ENCODE data around the gene PLA2G4B.

The PLA2G4B gene

DNA sequence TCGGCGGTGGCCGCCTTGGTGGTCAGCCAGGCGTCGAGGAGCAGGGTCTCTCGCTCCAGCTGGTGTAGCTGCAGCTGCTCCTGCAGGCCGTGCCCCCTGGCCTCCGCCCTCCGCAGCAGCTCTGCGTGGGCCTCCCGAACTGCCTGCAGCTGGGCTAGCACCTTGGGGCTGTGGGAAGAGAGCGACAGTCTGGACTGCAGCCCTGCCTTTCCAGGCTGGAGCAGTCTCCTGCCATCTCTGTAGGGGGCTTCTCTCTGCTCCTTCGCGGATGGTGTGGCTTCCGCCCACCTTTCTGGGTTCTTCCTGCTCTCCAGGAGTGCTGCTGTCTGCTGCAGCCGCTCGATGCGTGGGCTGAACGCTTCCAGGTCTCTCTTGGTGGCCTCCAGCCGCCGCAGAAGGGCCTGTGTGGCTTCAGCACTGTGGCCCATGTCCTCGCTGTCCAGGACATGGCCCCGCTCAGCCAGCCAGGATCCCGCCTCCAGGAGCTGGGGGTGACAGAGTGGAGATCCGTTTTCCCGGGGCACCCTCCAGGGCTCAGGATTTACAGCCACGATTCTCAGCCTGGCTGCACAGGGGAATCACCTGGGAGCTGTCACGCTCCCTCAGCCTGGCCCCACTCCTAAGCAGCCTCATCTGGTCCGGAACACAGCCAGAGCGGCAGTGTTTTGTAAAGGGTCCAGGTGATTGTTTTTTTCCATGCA, 16.8 kb downstream of the PLA2G4B start:
- H3K36me3 ChIP-seq (ENCODE audit: control insufficient read depth, insufficient read depth, low read length): no peaks in the 10 kb centered on the region
- DNase-seq: no peak
- H3K9me3 ChIP-seq (ENCODE audit: control insufficient read depth, low read length): no peaks in the 10 kb centered on the region
- no peaks in the 10 kb centered on the region for H3K4me1 ChIP-seq (ENCODE audit: control insufficient read depth, insufficient read depth, low read length, poor library complexity, severe bottlenecking)
- H3K4me3 ChIP-seq (ENCODE audit: insufficient read depth, low read depth, low read length, poor library complexity, severe bottlenecking): no peak overlapping the region
- H3K27me3 ChIP-seq (replicated peaks; ENCODE audit: control insufficient read depth, insufficient read depth, low read length, poor library complexity, severe bottlenecking): no peaks in the 10 kb centered on the region
- H3K27ac ChIP-seq (ENCODE audit: insufficient read depth, low read length, poor library complexity, severe bottlenecking): no peak overlapping the region

DNA sequence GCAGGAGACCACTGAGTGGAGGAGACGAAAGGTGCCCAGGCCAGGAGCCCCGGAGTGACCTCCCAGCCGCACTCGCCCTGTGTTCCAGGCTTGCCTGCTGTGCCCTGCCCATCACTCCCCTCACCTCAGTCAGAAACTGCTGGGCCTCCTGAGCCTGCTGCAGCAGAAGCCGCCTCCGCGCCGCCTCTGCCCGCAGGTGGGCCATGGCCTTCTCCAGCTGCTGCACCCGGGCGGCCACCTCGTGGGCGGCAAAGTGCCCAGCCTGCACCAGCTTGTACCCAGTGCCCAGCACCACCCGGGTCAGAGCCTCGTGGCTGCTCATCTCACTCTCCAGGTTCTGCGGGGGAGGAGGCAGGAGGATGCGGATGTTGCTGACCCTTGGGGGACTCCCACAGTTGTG, 17.6 kb downstream of the PLA2G4B start:
- no peaks in the 10 kb centered on the region for H3K36me3 ChIP-seq (ENCODE audit: control insufficient read depth, insufficient read depth, low read length)
- no peaks in the 10 kb centered on the region for H3K4me1 ChIP-seq (ENCODE audit: control insufficient read depth, insufficient read depth, low read length, poor library complexity, severe bottlenecking)
- H3K27me3 ChIP-seq (replicated peaks; ENCODE audit: control insufficient read depth, insufficient read depth, low read length, poor library complexity, severe bottlenecking): peaks cover 2% of the 10 kb centered on the region
- no peak overlapping the region for H3K4me3 ChIP-seq (ENCODE audit: insufficient read depth, low read depth, low read length, poor library complexity, severe bottlenecking)
- H3K9me3 ChIP-seq (ENCODE audit: control insufficient read depth, low read length): no peaks in the 10 kb centered on the region
- DNase-seq: no peak
- H3K27ac ChIP-seq (ENCODE audit: insufficient read depth, low read length, poor library complexity, severe bottlenecking): no peak overlapping the region

DNA sequence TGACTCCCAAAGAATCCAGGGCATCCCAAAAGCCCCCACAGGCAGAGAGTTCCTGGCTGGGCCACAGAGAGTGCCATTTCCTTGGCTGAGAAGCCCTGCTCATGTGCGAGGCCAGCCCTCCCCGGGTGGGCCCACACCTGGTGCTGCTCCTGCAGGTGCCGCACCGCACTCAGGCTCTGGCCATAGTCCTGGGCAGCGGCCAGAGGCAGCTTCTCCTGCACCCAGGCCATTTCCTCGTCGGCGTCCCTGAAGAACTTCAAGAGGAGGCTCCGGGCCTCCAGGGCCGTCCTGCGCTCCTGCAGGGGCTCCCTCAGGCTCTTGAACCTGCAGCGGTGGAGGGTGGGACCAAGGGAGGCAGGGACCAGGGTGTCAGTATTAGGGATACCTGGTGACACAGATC, 18.1 kb downstream of the PLA2G4B start:
- Histone ChIP-seq H3K9me3 (ENCODE audit: control insufficient read depth, low read length) (no peaks in the 10 kb centered on the region), H3K36me3 (ENCODE audit: control insufficient read depth, insufficient read depth, low read length) (no peaks in the 10 kb centered on the region), H3K27ac (ENCODE audit: insufficient read depth, low read length, poor library complexity, severe bottlenecking) (no peak overlapping the region), H3K27me3 (replicated peaks; ENCODE audit: control insufficient read depth, insufficient read depth, low read length, poor library complexity, severe bottlenecking) (peaks cover 2% of the 10 kb centered on the region), H3K4me1 (ENCODE audit: control insufficient read depth, insufficient read depth, low read length, poor library complexity, severe bottlenecking) (no peaks in the 10 kb centered on the region), H3K4me3 (ENCODE audit: insufficient read depth, low read depth, low read length, poor library complexity, severe bottlenecking) (no peak overlapping the region)
- no peak for DNase-seq

DNA sequence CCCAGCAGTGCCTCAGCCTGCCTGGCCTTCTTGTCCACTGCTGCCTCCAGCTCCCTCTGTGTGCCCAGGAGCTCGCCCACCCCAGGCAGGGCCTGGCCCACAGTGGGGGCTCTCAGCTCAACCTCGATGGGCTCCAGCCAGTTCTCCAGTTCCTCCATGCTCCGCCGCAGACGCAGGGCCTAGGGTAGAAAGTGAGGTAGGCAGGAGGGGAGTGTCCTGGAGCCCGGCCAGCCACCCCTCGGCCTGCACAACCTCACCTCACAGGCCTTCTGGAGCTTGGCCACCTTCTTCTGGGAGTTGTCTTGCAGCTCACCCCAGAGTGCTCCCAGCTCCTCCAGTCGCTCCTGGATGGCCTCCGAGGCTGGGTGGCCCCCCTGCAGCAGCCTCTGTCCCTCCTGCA, 18.7 kb downstream of the PLA2G4B start:
- Histone ChIP-seq H3K9me3 (ENCODE audit: control insufficient read depth, low read length) (no peaks in the 10 kb centered on the region), H3K27ac (ENCODE audit: insufficient read depth, low read length, poor library complexity, severe bottlenecking) (no peak overlapping the region), H3K4me1 (ENCODE audit: control insufficient read depth, insufficient read depth, low read length, poor library complexity, severe bottlenecking) (no peaks in the 10 kb centered on the region), H3K4me3 (ENCODE audit: insufficient read depth, low read depth, low read length, poor library complexity, severe bottlenecking) (no peak overlapping the region), H3K36me3 (ENCODE audit: control insufficient read depth, insufficient read depth, low read length) (no peaks in the 10 kb centered on the region), H3K27me3 (replicated peaks; ENCODE audit: control insufficient read depth, insufficient read depth, low read length, poor library complexity, severe bottlenecking) (peaks cover 2% of the 10 kb centered on the region)
- no peak for DNase-seq

DNA sequence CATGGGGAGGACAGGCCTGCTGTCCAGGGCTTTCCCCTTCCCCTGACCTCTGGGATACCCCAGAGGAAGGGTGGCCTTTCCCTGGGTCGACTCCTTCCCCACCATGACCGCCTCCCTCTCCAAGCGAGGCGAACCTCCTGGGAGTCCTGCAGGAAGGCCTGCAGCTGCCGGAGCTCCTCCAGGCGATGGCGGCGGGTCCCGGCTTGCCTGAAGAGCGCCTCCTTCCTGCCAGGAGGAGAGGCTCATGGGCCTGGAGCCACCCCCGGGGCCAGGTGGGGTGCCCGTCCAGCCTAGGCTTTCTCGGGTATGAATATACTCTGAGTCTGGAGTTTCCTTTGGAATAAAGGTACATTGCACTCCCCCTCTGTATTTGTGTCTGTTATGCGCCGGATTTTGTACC, 20.1 kb downstream of the PLA2G4B start:
- no peaks in the 10 kb centered on the region for H3K36me3 ChIP-seq (ENCODE audit: control insufficient read depth, insufficient read depth, low read length)
- no peaks in the 10 kb centered on the region for H3K4me1 ChIP-seq (ENCODE audit: control insufficient read depth, insufficient read depth, low read length, poor library complexity, severe bottlenecking)
- DNase-seq: no peak
- H3K27ac ChIP-seq (ENCODE audit: insufficient read depth, low read length, poor library complexity, severe bottlenecking): no peak overlapping the region
- peaks cover 2% of the 10 kb centered on the region for H3K27me3 ChIP-seq (replicated peaks; ENCODE audit: control insufficient read depth, insufficient read depth, low read length, poor library complexity, severe bottlenecking)
- H3K9me3 ChIP-seq (ENCODE audit: control insufficient read depth, low read length): no peaks in the 10 kb centered on the region
- no peak overlapping the region for H3K4me3 ChIP-seq (ENCODE audit: insufficient read depth, low read depth, low read length, poor library complexity, severe bottlenecking)

DNA sequence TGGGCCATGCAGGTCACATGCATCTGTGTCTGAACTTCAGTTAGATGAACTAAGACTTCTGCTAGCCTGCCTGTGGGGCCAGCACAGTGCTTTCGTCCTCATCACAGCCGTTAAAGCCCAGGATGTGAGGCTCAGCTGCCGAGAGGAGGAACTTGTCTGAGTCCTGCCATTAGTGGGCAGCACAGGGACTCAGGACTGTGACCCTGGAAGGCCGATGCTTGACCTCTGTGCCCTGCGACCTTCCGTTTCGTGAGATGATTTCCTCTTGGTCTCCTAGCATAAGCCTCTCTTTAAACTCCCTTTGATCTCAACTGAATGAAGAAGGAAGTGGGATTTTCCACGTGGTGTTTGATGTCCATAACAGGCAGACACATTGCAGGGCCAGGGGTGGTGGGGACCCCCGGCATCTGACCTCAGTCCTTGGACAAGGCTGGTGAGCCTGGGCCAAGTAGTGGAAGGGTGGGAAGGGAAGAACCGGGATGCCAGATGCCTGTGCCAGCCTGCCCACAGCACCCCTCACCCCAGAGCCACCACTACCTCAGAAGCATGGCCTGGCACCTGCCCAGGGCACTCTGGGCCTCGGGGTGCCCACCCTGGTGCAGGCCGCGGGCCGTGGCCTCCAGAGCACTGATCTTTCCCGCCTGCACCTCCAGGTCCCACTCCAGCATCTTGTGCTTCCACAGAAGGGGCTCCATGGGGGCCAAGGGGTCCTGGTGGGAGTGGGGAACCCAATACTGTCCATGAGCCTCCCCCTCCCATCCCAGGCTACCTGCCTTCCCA, 21.6 kb downstream of the PLA2G4B start:
- no peak for DNase-seq

DNA sequence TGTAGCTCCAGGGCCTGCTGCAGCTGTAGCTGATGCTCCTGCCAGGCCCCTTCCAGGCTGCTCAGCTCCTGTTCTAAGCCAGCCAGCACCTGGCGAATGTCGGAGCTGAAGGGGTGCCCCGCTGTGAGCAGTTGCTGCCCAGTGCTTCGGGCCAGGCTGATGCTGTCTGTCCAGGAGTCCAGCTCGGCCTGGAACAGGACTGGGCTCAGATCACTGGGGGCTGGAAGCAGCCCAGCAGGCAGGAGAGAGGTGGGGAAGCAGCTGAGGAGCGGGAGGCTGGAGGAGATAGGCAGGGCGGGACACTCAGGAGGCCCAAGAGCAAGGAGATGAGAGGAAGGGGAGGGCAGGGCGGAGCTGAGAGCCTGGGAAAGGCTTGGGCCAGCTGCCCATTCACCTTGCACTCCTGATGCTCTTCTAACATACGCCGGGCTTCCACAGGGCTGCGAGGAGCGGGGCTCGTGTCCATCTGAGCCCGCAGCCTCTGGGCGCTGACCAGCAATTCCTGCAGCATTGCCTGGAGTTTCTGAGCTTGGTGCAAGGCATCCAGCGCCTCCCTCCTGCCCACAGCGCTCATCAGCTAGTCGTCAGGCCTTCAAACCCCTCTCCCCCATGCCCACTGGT, 23.2 kb downstream of the PLA2G4B start:
- Histone ChIP-seq H3K9me3 (ENCODE audit: control insufficient read depth, low read length) (no peaks in the 10 kb centered on the region), H3K27ac (ENCODE audit: insufficient read depth, low read length, poor library complexity, severe bottlenecking) (no peak overlapping the region), H3K36me3 (ENCODE audit: control insufficient read depth, insufficient read depth, low read length) (no peaks in the 10 kb centered on the region), H3K4me1 (ENCODE audit: control insufficient read depth, insufficient read depth, low read length, poor library complexity, severe bottlenecking) (no peaks in the 10 kb centered on the region), H3K27me3 (replicated peaks; ENCODE audit: control insufficient read depth, insufficient read depth, low read length, poor library complexity, severe bottlenecking) (peaks cover 2% of the 10 kb centered on the region), H3K4me3 (ENCODE audit: insufficient read depth, low read depth, low read length, poor library complexity, severe bottlenecking) (no peak overlapping the region)
- DNase-seq: no peak

More for the DNA sequence above, 21.6 kb downstream of the PLA2G4B start:
- Histone ChIP-seq H3K9me3 (ENCODE audit: control insufficient read depth, low read length) (no peaks in the 10 kb centered on the region), H3K4me1 (ENCODE audit: control insufficient read depth, insufficient read depth, low read length, poor library complexity, severe bottlenecking) (no peaks in the 10 kb centered on the region), H3K4me3 (ENCODE audit: insufficient read depth, low read depth, low read length, poor library complexity, severe bottlenecking) (no peak overlapping the region), H3K27ac (ENCODE audit: insufficient read depth, low read length, poor library complexity, severe bottlenecking) (no peak overlapping the region), H3K36me3 (ENCODE audit: control insufficient read depth, insufficient read depth, low read length) (no peaks in the 10 kb centered on the region), H3K27me3 (replicated peaks; ENCODE audit: control insufficient read depth, insufficient read depth, low read length, poor library complexity, severe bottlenecking) (peaks cover 2% of the 10 kb centered on the region)

DNA sequence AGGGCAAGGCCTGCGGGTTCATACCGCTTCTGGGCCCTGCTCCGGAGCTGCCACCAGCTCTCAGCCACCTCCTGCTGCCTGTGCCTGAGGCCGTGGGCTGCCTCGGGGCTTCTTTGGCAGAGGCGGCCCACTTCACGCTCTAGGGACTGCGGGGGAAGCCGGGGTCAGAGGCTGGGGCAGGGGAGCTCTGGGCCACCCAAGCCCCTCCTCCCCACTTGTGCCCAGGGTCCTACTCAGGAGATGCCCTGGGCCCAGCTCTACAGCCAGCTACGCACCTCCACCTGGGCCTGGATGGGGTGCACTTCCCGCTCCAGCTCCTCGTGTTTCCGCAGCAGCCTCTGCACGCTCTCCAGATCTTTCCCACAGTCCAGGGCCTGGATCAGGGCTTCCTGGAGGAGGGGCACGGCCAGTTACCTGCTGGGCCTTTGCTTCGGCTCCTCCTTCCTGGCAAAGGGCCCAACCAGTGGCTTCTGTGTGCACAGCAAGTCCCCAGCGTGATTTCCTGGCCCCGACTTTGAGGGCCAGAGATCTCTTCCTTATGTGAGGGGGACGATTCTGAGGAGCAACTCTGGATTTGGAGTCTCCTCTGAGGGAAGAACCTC, 24.0 kb downstream of the PLA2G4B start:
- DNase-seq: no peak
- H3K27me3 ChIP-seq (replicated peaks; ENCODE audit: control insufficient read depth, insufficient read depth, low read length, poor library complexity, severe bottlenecking): peaks cover 2% of the 10 kb centered on the region
- H3K27ac ChIP-seq (ENCODE audit: insufficient read depth, low read length, poor library complexity, severe bottlenecking): no peak overlapping the region
- H3K4me3 ChIP-seq (ENCODE audit: insufficient read depth, low read depth, low read length, poor library complexity, severe bottlenecking): no peak overlapping the region
- H3K9me3 ChIP-seq (ENCODE audit: control insufficient read depth, low read length): no peaks in the 10 kb centered on the region
- H3K36me3 ChIP-seq (ENCODE audit: control insufficient read depth, insufficient read depth, low read length): no peaks in the 10 kb centered on the region
- no peaks in the 10 kb centered on the region for H3K4me1 ChIP-seq (ENCODE audit: control insufficient read depth, insufficient read depth, low read length, poor library complexity, severe bottlenecking)

DNA sequence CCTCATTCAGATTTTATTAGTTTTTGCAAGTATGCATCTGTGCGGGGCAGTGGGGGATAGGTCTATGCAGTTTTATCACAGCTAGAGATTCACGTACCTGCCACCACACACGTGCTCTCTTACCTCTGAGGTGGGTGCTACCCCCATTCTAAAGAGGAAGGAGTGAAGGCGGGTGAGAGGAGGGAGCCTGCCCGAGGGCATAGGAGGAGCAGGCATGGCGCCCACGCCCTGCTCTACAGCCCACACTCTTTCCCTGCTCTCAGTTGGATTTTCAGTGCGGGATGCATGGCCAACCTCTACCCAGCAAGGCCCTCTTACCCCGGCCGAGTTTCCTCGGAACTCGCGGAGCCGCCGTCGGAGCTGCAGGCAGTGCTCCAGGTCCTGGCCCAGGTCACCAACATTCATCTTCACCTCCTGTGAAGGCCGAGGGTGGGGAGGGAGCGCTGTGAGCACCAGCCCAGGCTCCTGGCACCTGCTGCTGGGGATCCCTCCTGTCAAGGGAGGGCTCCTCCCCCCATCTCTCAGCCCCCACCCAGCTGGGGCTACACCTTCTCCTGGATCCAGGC, 26.9 kb downstream of the PLA2G4B start:
- no peak overlapping the region for H3K27ac ChIP-seq (ENCODE audit: insufficient read depth, low read length, poor library complexity, severe bottlenecking)
- no peaks in the 10 kb centered on the region for H3K9me3 ChIP-seq (ENCODE audit: control insufficient read depth, low read length)
- H3K4me1 ChIP-seq (ENCODE audit: control insufficient read depth, insufficient read depth, low read length, poor library complexity, severe bottlenecking): peaks cover 6% of the 10 kb centered on the region
- DNase-seq: no peak
- peaks cover under 1% of the 10 kb centered on the region for H3K27me3 ChIP-seq (replicated peaks; ENCODE audit: control insufficient read depth, insufficient read depth, low read length, poor library complexity, severe bottlenecking)
- H3K4me3 ChIP-seq (ENCODE audit: insufficient read depth, low read depth, low read length, poor library complexity, severe bottlenecking): no peak overlapping the region
- H3K36me3 ChIP-seq (ENCODE audit: control insufficient read depth, insufficient read depth, low read length): no peaks in the 10 kb centered on the region
